Rectal smooth muscle tissue (tissue), 1 donor: ENCODE measurements around the gene CSTPP1.

Source experiments
- H3K27ac ChIP-seq: one replicate; pipeline ENCODE4 v1.7.0; 2013; ENCODE audit warnings: low read depth, low read length, inconsistent platforms
- H3K27me3 ChIP-seq: one replicate; pipeline ENCODE4 v1.7.0; 2013; ENCODE audit warnings: low read length; ENCODE audit not compliant: control insufficient read depth, insufficient read depth
- H3K36me3 ChIP-seq: one replicate; pipeline ENCODE4 v1.7.0; 2013; ENCODE audit warnings: low read length; ENCODE audit not compliant: control insufficient read depth, insufficient read depth
- H3K4me1 ChIP-seq: one replicate; pipeline ENCODE4 v1.7.0; 2013; ENCODE audit warnings: low read length; ENCODE audit not compliant: control insufficient read depth, insufficient read depth
- H3K4me3 ChIP-seq: one replicate; pipeline ENCODE4 v1.7.0; 2013; ENCODE audit warnings: low read length
- H3K9ac ChIP-seq: one replicate; pipeline ENCODE4 v1.7.0; 2013; ENCODE audit warnings: low read length

CSTPP1 gene

DNA sequence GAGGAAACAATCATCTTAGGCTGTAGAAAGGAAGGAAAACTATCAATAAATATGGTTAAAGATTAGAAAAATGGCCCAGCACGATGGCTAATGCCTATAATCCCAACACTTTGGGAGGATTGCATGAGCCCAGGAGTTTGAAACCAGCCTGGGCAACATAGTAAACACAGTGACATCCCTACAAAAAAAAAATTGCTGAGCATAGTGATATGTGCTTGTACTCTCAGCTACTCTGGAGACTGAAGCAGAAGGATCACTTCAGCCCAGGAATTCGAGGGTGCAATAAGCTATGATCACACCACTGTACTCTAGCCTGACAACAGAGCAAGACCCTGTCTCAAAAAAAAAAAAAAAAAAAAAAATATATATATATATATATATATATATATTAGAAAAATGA, 185.2 kb downstream of the CSTPP1 start:
- H3K4me1 ChIP-seq: no peaks in the 10 kb centered on the region
- no peaks in the 10 kb centered on the region for H3K36me3 ChIP-seq
- H3K4me3 ChIP-seq: no peak overlapping the region
- no peak overlapping the region for H3K27ac ChIP-seq
- no peaks in the 10 kb centered on the region for H3K27me3 ChIP-seq
- no peak overlapping the region for H3K9ac ChIP-seq

DNA sequence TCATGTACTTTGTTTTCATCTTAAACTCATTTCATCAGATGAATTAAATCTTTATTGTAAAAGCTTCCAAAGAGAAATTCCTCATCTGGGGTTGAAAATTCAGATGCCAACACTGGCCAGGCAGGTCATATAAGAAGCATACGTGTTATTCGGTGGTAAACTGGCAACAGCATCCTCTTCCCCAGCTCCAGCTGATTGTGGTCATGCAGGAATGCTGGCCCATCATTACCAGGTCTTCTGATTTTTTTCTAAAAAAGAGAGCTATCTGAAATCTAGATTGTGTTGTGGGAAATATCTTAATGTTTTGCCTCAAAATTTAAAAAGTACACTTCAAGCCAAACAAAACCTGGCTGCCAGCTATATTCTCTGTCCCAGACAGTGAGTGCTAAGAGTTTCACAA, 186.5 kb downstream of the CSTPP1 start:
- Histone ChIP-seq H3K27me3 (no peaks in the 10 kb centered on the region), H3K9ac (no peak overlapping the region), H3K36me3 (no peaks in the 10 kb centered on the region), H3K4me3 (no peak overlapping the region), H3K27ac (no peak overlapping the region), H3K4me1 (no peaks in the 10 kb centered on the region)

DNA sequence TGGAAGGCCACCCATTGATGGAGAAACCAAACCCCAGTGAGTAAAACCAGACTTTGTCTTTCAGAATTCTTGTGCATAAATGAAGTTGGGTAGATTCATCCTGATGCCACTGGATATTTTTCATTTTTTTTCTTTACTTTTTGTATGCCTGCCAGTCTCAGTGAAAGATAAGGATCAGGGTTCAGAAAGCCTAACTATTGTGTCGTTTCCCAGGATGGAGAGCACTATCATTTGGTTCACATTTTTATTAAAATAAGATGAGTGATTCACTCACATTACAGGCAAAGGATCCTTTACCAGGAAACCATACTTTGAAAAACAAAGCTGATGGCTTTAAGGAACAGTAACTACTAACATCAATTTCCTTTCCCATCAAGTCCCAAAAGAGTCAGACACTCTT, 188.1 kb downstream of the CSTPP1 start:
- Histone ChIP-seq H3K4me3 (no peak overlapping the region), H3K27me3 (no peaks in the 10 kb centered on the region), H3K36me3 (no peaks in the 10 kb centered on the region), H3K27ac (no peak overlapping the region), H3K4me1 (no peaks in the 10 kb centered on the region), H3K9ac (no peak overlapping the region)

DNA sequence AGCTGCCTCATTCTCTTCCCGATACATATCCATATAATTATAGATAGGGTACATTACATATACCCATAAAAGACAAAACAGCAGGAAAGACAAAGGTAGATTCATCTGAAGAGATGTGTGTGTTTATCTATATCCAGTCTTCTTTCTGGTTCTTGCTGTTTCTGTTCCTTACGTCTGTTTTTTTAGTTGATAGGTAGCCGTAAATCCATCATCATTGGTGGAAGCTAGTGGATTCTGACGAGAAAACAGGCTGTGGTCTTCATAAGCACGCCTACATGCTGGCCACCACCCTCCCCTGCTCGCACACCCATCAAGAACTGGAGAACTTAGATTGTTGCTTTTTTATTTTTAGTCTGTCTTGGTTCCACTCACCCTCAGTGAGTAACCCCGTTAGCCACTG, 188.5 kb downstream of the CSTPP1 start:
- H3K4me1 ChIP-seq: no peaks in the 10 kb centered on the region
- no peak overlapping the region for H3K9ac ChIP-seq
- no peak overlapping the region for H3K27ac ChIP-seq
- no peaks in the 10 kb centered on the region for H3K27me3 ChIP-seq
- no peak overlapping the region for H3K4me3 ChIP-seq
- H3K36me3 ChIP-seq: no peaks in the 10 kb centered on the region

DNA sequence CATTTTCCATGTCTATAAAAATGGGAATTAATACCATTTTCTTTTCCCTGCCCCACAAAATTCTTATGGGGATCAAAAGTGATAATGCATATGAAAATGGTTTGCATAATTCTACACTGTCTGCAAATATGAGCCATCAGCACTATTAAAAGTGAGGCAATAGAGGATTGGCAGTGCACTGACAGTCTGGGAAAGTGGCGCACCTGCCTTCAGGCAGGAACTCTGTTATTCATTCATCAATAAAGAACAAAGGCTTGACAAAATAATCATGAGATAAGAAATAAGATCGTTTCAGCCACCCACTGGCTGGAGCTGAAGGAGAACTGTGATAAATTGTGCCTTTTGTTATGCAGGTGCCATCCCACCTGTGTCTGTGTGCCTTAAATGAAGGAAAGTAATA, 190.7 kb downstream of the CSTPP1 start:
- Histone ChIP-seq H3K9ac (no peak overlapping the region), H3K4me3 (no peak overlapping the region), H3K4me1 (no peaks in the 10 kb centered on the region), H3K36me3 (no peaks in the 10 kb centered on the region), H3K27ac (no peak overlapping the region), H3K27me3 (no peaks in the 10 kb centered on the region)

DNA sequence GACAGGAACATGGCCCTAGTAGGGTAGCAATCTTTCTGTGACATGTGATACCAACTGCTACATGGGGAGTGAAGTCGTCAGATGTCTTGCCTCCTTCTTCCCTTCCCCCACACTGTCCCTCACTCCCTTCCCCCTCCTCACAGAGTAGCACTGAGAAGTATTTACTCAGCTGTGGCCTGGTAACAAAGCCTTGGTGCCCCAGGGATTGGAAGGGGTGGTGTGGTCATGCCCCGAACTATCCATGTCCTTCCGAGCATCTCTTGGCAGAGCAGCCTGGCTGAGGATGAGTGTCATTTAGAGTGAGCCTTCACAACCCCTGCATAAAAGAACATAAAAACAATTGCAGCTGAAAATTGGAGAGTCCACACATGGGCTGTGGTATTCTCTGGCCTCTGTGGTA, 194.0 kb downstream of the CSTPP1 start:
- Histone ChIP-seq H3K27ac (no peak overlapping the region), H3K9ac (no peak overlapping the region), H3K4me3 (no peak overlapping the region), H3K36me3 (no peaks in the 10 kb centered on the region), H3K4me1 (no peaks in the 10 kb centered on the region), H3K27me3 (no peaks in the 10 kb centered on the region)

DNA sequence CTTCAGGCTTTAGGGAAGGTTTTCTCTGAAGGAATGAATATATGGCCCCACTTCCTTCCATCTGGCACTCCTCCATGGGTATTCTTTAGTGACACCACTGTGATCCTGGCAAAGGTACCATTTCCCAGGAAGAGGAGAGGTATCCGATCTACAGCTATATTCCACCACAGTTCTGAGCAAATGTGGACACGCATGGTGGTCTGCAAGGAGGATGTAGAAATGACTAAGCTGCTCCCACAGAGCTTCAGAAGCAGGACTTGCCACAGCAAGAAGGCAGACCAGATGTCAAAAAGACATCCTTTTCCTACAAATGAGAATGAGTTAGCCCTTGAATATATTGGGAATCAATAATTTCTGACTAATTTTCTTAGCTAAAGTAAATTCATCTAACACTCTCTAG, 194.6 kb downstream of the CSTPP1 start:
- no peak overlapping the region for H3K27ac ChIP-seq
- H3K27me3 ChIP-seq: no peaks in the 10 kb centered on the region

DNA sequence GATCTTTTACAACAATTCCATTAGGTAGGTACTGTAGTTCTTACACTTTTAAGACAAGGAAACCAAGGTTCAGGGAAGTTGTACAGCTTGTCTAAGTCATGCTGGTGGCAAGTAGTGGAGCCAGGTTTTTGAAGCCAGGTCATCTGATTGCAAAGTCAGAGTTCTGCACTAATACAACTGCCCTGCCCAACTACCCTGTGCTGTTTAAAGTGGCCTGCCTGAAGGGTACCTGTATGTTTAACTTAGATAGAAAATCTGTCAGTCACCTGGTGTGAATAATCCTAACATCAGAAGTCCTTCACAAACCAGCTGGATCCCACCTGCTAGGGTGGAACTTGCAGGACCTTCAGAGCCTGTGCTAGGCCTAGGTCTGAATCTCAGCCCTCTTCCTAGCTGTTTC, 195.9 kb downstream of the CSTPP1 start:
- Histone ChIP-seq H3K4me1 (no peaks in the 10 kb centered on the region), H3K27me3 (no peaks in the 10 kb centered on the region), H3K9ac (no peak overlapping the region), H3K36me3 (no peaks in the 10 kb centered on the region), H3K4me3 (no peak overlapping the region), H3K27ac (no peak overlapping the region)

More for the DNA sequence above, 194.6 kb downstream of the CSTPP1 start:
- Histone ChIP-seq H3K4me3 (no peak overlapping the region), H3K9ac (no peak overlapping the region), H3K4me1 (no peaks in the 10 kb centered on the region), H3K36me3 (no peaks in the 10 kb centered on the region)

DNA sequence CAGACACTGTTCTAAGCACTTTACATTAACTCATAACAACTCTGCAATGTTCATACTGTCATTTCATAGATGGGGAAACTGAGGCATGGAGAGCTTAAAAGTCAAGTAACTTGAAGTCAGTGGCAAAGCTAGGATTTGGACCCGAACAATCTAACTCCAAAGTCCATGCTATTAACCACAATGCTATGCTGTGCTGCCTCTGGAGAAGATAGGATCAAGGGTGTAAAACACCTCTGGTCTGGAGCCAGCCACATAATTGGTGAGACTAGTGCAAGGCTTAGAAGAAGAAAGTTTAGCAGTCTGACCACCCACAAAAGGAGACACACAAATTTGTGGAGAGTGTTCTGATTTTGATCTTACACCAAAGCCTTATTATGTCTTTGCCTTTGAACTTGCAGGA, 196.4 kb downstream of the CSTPP1 start:
- Histone ChIP-seq H3K4me1 (no peaks in the 10 kb centered on the region), H3K27ac (no peak overlapping the region), H3K9ac (no peak overlapping the region), H3K36me3 (no peaks in the 10 kb centered on the region), H3K4me3 (no peak overlapping the region), H3K27me3 (no peaks in the 10 kb centered on the region)

DNA sequence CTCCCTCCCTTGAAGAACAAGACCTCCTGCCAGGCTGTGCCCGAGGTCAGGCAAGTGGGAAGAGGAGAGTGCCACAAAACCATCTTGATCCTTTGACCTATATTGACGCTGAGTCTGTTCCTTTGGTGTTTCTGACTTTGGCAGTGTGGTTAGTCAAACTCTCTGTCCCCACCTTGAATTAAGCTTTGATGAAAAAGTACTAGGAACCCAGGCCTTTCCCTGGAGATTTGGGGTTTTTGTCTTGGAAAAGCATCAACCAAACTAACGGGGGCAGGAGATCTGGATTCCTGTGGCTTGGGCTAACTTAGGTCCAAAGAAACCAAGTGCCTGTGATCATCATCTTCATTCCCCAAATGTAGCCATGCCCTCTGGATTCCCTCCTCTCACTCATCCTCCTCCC, 199.8 kb downstream of the CSTPP1 start:
- H3K27ac ChIP-seq: no peak overlapping the region
- no peaks in the 10 kb centered on the region for H3K4me1 ChIP-seq
- H3K4me3 ChIP-seq: no peak overlapping the region
- H3K27me3 ChIP-seq: no peaks in the 10 kb centered on the region
- H3K9ac ChIP-seq: no peak overlapping the region
- H3K36me3 ChIP-seq: no peaks in the 10 kb centered on the region

DNA sequence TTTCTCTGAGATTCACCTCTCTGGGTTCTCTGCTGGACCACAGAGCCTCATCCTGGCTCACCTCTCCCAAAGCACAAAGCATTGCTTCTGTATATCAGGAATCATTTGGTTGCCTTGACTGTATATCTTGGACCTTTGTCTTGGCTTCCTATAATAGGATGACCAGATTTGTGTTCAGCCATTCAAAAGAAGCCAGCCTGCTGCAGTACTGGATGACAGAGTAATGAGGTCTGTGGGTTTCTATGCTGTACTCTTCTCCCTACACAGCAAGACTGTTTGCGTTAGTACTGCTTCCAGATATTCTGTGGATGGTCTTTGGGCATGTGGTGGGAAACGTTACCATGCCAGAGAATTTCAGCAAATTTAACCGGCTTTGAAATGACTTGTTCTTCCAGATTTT, 200.4 kb downstream of the CSTPP1 start:
- Histone ChIP-seq H3K27me3 (no peaks in the 10 kb centered on the region), H3K4me3 (no peak overlapping the region), H3K4me1 (no peaks in the 10 kb centered on the region), H3K36me3 (no peaks in the 10 kb centered on the region), H3K9ac (no peak overlapping the region), H3K27ac (no peak overlapping the region)

DNA sequence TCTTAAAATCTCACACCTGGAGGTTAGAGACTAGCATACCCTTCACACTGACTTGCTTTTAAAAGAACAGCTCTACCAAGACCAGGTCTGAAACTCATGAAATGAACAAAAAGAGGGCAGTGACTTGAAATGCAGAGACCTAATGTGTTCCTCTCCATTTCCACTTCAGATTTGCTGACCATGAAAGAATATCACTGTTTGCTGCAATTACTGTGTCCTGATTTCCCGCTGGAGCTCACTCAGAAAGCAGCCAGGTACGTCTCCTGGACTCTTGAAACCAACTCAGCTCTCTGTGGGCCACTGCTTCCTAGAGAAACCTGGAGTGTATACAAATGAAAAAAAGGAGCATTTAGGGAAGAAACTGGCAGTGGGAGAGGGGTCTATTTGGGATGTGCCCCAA, 200.9 kb downstream of the CSTPP1 start:
- Histone ChIP-seq H3K9ac (no peak overlapping the region), H3K27me3 (no peaks in the 10 kb centered on the region), H3K4me3 (no peak overlapping the region), H3K36me3 (no peaks in the 10 kb centered on the region), H3K27ac (no peak overlapping the region), H3K4me1 (no peaks in the 10 kb centered on the region)

DNA sequence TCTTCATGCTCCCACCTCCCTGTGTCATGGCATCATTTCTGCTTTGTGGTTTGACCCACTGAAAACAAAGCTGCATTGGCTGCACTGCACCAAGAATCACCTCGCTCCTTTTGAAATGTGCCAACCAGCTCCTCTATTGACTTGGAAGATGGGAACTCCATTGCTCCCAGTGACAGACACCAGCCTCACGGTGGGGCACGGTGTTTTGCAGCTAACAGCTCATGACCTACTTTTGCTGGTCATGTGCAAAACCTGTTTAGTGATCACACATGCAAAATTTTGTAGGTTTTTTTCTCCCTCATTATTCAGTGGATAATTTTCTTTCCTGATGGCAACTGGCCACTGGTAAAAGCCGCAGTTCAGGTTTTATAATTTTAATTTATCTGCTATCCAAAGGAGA, 203.3 kb downstream of the CSTPP1 start:
- no peak overlapping the region for H3K9ac ChIP-seq
- H3K4me3 ChIP-seq: no peak overlapping the region
- H3K4me1 ChIP-seq: peaks cover 4% of the 10 kb centered on the region
- H3K27ac ChIP-seq: no peak overlapping the region
- no peaks in the 10 kb centered on the region for H3K27me3 ChIP-seq
- H3K36me3 ChIP-seq: no peaks in the 10 kb centered on the region

DNA sequence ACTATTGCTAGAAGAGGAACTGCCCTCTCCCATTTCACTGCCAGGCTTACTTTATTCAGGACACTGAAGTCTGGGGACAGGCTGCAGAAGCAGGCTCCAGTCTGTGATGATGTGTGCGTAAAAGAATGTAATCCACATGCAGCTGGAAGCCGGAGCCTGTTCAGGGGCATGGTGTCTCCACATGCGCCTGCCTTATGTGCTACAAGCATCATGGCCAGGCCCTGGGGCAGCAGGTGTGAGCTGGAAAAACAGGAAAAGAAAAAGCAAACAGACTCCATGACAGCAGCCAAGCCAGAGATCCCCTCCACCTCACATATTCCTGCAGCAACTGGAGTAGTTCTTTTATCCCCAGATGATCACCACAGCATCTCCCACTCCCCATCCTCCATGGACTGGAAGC, 206.8 kb downstream of the CSTPP1 start:
- Histone ChIP-seq H3K27me3 (no peaks in the 10 kb centered on the region), H3K27ac (no peak overlapping the region), H3K9ac (no peak overlapping the region), H3K4me3 (no peak overlapping the region), H3K36me3 (no peaks in the 10 kb centered on the region), H3K4me1 (peaks cover 4% of the 10 kb centered on the region)
